ENCODE data around the gene TNFRSF1A.
A peak's percentile ranks its signal among the peaks of the same experiment; 100 is the strongest.

TNFRSF1A gene

DNA sequence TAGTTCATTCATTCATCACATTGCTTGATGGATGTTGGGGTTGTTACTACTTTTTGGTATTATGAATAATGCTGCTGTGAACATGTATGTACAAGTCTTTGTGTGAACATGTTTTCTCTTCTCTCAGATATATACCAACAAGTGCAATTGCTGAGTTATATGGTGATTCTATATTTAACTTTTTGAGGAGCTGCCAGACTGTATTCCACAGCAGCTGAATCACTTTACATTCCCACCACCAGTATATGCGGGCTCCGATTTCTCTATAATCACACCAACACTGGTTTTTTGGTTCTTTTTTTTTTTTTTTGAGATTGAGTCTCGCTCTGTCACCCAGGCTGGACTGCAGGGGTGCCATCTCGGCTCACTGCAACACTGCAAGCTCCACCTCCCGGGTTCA lies 53.6 kb downstream of the TNFRSF1A start:
- peak in 1 of 2 donors; percentile 73 for DNase-seq (ENCODE audit: low read depth in 2 of 2)
- TF ChIP-seq, protein P1, sequence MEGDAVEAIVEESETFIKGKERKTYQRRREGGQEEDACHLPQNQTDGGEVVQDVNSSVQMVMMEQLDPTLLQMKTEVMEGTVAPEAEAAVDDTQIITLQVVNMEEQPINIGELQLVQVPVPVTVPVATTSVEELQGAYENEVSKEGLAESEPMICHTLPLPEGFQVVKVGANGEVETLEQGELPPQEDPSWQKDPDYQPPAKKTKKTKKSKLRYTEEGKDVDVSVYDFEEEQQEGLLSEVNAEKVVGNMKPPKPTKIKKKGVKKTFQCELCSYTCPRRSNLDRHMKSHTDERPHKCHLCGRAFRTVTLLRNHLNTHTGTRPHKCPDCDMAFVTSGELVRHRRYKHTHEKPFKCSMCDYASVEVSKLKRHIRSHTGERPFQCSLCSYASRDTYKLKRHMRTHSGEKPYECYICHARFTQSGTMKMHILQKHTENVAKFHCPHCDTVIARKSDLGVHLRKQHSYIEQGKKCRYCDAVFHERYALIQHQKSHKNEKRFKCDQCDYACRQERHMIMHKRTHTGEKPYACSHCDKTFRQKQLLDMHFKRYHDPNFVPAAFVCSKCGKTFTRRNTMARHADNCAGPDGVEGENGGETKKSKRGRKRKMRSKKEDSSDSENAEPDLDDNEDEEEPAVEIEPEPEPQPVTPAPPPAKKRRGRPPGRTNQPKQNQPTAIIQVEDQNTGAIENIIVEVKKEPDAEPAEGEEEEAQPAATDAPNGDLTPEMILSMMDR (IDR thresholded peaks at IDR 0.05; ENCODE audit: low read depth, low read length), result no peak
- no peak overlapping the region for H3K4me3 ChIP-seq (replicated peaks in 1 of 2; ENCODE audit: low read depth in 2 of 2, low read length in 2 of 2)

DNA sequence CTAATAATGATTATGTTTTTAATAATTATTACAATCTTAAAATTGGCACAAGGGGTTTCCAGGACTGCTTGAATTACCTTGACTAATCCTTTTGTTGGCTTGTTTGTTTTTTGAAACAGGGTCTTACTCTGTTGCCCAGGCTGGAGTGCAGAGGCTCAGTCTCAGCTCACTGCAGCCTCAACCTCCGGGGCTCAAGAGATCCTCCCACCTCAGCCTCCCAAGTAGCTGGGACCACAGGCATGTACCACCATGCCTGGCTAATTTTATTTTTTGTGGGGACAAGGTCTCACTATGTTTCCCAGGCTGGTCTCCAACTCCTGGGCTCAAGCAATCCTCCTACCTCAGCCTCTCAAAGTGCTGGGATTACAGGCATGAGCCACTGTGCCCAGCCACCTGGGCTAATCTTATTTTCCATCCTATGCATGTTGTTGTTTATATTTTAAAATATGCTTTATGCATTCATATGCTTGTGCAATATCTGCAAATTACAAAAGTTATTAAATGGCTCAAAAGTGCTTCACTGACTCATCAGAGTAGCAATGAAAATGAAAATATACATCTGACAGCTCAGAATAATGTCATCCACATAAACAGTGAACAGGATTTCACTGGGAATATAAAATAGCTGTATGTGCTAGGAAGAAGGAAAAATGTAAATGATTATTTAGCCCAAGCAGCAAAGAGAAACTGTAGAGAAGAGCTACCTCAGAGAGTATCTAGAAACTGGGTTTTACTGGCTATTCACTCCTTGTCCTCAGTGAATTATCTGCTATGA lies 56.2 kb downstream of the TNFRSF1A start:
- TF ChIP-seq, protein P1 (IDR thresholded peaks at IDR 0.05; ENCODE audit: low read depth, low read length), result no peak
- no peak overlapping the region for H3K4me3 ChIP-seq (replicated peaks in 1 of 2; ENCODE audit: low read depth in 2 of 2, low read length in 2 of 2)
- peak in 1 of 2 donors; percentile 75 for DNase-seq (ENCODE audit: low read depth in 2 of 2)

DNA sequence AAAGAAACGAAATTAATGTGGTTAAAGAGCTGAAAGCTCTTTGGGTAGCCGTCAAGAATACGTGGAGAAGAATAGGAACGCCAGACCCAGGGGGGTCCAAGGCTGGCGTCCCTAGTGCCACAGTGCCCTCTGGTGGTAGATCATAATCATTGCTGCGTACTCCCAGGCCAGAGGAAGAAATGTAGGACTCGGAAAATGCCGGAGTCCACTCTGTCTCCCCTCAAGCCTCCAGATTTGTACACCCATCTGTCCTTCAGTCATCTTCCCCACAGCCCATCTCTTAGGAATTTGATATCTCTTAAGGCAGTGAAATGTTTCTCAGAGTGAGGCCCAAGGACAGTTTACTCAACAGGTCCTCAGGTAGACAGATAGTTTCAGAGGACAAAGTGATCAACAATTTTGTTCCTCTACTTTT lies 56.8 kb downstream of the TNFRSF1A start:
- DNase-seq (ENCODE audit: low read depth in 2 of 2), result peak; percentile 79 to 83
- H3K4me3 ChIP-seq (replicated peaks in 1 of 2; ENCODE audit: low read depth in 2 of 2, low read length in 2 of 2), result no peak overlapping the region
- TF ChIP-seq, protein P1 (IDR thresholded peaks at IDR 0.05; ENCODE audit: low read depth, low read length), result peak; percentile 85

DNA sequence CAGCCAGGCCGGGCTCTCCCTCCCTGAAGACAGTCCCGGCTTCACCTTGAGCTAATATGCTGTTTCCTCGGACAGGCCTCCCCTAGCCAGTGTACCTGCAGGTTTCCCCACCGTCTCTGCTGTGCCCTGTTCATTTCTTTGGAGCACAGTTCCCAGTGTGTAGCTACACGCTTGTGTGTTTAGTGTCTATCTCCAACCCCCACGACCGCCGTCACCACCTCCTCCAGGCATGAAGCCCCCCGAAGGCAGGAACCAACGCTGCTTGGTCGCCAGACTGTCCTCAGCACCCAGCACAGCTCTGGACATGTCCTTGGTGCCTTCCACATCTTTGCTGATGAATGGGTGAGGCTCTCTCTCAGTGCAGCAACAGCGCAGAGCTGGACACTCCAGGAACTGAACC lies 57.6 kb downstream of the TNFRSF1A start:
- TF ChIP-seq, protein P1 (IDR thresholded peaks at IDR 0.05; ENCODE audit: low read depth, low read length), result no peak
- no peak for DNase-seq (ENCODE audit: low read depth in 2 of 2)
- H3K4me3 ChIP-seq (replicated peaks in 1 of 2; ENCODE audit: low read depth in 2 of 2, low read length in 2 of 2), result no peak overlapping the region

DNA sequence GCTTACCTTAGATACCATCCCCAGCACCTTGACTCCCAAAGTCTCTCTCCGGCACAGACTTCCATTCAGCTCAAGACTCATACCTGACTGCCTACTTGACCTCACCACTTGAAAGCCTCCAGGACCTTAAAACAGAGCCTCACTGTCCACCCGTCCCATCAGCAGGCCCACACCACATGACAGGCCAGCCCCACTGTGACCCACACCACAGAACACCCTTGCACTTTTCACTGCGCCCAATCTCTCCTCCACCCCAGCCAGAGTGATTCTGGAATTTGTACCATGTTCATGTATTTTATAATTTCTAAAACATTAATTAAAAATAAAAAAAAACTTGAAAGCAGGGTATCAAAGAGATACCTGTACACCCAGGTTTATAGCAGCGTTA lies 59.4 kb downstream of the TNFRSF1A start:
- H3K4me3 ChIP-seq (replicated peaks in 1 of 2; ENCODE audit: low read depth in 2 of 2, low read length in 2 of 2), result no peak overlapping the region
- DNase-seq (ENCODE audit: low read depth in 2 of 2), result no peak
- TF ChIP-seq, protein P1 (IDR thresholded peaks at IDR 0.05; ENCODE audit: low read depth, low read length), result no peak

DNA sequence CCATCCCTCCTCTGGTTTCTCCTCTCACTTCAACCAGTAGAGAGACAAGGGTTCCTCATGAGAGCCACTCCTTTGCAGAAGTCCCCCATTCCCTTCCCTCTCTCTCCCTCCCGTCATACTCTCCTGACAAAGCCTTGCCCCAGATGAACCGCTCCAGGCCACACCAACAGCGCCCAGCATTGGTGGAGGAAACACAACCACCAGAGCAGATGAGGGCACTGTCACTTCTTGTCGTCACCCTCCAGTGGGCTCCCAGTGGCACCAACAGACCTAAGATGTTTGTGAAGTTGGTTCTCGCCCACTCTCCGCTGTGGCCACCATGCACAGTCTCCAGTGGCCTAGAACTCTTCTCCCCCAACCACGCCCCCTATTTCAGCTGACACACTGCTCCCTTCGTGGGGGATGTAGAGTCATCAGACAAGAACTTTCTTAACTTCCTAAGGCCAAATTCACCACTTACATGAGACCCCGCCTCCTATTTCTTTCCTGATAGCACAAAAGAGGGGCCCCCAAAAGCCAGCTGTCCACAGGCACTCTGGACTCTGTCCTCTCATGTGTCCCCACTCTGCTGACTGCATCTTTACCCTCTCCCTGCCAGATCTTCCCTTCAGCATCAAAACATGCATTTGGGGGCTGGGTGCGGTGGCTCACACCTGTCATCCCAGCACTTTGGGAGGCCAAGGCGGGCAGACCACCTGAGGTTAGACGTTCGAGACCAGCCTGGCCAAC lies 60.6 kb downstream of the TNFRSF1A start:
- DNase-seq (ENCODE audit: low read depth in 2 of 2), result peak in 1 of 2 donors; percentile 30
- TF ChIP-seq, protein P1 (IDR thresholded peaks at IDR 0.05; ENCODE audit: low read depth, low read length), result no peak
- H3K4me3 ChIP-seq (replicated peaks in 1 of 2; ENCODE audit: low read depth in 2 of 2, low read length in 2 of 2), result no peak overlapping the region

Measured in cardiac fibroblast (primary cell).